Keratinocyte (primary cell): Measurements from ENCODE around the gene PADI6.

Experiments
- EZH2 ChIP-seq: IDR thresholded peaks from one replicate; pipeline ENCODE4 v1.6.1; 2012; ENCODE audit warnings: inconsistent platforms, mild to moderate bottlenecking, low read length, moderate library complexity
- TF ChIP-seq, protein P1 (sequence below), 3 experiments: IDR thresholded peaks in 1 of 3; conservative IDR thresholded peaks in 1 of 3; optimal IDR thresholded peaks in 1 of 3; 2 replicates in 2 of 3; 3 replicates in 1 of 3; pipeline versions ENCODE3 to v1.5.1; 2011; ENCODE audit warnings: low read length in 3 of 3, mild to moderate bottlenecking in 3 of 3, moderate library complexity in 2 of 3, control low read depth in 1 of 3, inconsistent platforms in 1 of 3; ENCODE audit not compliant: insufficient read depth in 2 of 3; ENCODE audit errors: extremely low read depth in 1 of 3

DNA sequence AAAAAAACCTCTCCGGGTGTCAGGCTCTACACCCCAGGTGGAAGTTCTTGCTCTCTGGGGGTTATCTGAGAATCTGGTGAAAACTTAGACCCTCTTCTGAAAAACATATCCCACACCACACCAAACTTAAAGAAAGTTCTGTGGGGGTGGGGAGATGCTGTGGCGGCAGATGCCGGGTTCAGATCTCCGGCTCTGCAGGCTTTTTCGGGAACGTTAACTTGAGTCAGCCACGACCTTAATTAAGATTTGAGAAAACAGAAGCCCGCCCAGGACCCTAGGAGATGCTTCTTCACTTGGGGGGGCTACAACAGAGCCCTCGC is 65.2 kb downstream of the PADI6 start:
- TF ChIP-seq, protein P1, sequence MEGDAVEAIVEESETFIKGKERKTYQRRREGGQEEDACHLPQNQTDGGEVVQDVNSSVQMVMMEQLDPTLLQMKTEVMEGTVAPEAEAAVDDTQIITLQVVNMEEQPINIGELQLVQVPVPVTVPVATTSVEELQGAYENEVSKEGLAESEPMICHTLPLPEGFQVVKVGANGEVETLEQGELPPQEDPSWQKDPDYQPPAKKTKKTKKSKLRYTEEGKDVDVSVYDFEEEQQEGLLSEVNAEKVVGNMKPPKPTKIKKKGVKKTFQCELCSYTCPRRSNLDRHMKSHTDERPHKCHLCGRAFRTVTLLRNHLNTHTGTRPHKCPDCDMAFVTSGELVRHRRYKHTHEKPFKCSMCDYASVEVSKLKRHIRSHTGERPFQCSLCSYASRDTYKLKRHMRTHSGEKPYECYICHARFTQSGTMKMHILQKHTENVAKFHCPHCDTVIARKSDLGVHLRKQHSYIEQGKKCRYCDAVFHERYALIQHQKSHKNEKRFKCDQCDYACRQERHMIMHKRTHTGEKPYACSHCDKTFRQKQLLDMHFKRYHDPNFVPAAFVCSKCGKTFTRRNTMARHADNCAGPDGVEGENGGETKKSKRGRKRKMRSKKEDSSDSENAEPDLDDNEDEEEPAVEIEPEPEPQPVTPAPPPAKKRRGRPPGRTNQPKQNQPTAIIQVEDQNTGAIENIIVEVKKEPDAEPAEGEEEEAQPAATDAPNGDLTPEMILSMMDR (optimal IDR thresholded peaks at IDR 0.05 in 1 of 3, IDR thresholded peaks at IDR 0.05 in 1 of 3, conservative IDR thresholded peaks at IDR 0.05 in 1 of 3; ENCODE audit: extremely low read depth in 1 of 3, insufficient read depth in 2 of 3, low read length in 3 of 3) = no peak
- TF ChIP-seq EZH2 = no peak
